H4 (cell line): ENCODE measurements around the gene NEK11. TPM values are rescaled to one million over a fixed set of nuclear protein-coding genes. Genes with fewer than 3 reads are reported as not detected.
"Not testable (repeated sequence)": the region's sequence is repeated elsewhere in the genome, so short reads cannot be mapped to it uniquely, and the experiment has no call there.

Source experiments
- DNase-seq: peaks from one replicate; pipeline ENCODE4 v3.0.0-alpha.2; 2015; ENCODE audit warnings: low spot score
- total RNA-seq: library from RNA; depleted of rRNA; stranded (reverse); fragments of >200 nt; shearing (Covaris generic); gene quantifications from 2 replicates; pipeline ENCODE4 v1.2.3, GENCODE V29; 2014

The NEK11 gene
- total RNA-seq, 1 experiment from 2014 or later: 3.0 TPM

DNA sequence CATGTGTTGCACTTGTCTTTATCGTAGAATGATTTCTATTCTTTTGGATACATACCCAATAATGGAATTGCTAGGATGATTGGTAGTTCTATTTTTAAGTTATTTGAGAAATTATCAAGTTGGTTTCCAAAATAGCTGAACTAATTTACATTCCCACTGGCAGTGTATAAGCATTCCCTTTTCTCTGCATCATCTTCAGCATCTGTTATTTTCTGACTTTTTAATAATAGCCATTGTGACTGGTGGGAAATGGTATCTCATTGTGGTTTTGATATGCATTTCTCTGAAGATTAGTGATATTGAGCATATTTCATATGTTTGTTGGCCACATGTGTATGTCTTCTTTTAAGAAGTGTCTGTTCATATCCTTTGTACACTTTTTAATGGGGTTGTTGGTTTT, 273.2 kb downstream of the NEK11 start:
- DNase-seq: no peak

DNA sequence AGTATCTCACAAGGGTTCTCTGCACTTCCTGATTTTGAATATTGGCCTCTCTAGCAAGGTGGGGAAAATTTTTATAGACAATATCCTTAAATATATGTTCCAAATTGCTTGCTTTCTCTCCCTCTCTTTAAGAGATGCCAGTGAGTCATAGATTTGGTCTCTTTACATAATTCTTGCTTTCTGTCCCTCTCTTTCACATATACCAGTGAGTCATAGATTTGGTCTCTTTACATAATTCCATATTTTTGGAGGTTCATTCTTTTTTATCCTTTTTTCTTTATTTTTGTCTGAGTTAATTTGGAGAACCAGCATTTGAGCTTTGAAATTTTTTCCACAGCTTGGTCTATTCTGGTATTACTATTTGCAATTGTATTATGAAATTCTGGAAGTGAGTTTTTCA, 277.2 kb downstream of the NEK11 start:
- DNase-seq: no peak

DNA sequence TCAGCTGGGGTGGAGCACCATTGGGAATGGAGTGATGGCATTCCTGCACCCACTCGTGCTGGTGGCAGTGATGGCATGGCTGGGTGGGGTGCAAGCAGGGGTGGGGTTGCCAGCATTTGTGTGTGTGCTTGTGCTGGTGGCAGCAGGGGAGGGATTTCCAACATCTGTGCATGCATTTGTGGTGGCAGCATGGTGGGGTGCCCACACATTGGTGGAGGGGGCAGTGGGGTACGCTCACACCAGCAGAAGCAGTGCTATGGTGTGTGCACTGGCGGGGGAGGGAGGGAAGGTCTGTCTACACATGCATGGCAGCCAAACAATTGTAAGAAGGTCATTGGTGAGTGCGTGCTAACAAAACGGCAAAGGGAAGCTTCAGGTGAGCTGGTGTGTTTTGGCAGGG, 278.2 kb downstream of the NEK11 start:
- DNase-seq: no peak

DNA sequence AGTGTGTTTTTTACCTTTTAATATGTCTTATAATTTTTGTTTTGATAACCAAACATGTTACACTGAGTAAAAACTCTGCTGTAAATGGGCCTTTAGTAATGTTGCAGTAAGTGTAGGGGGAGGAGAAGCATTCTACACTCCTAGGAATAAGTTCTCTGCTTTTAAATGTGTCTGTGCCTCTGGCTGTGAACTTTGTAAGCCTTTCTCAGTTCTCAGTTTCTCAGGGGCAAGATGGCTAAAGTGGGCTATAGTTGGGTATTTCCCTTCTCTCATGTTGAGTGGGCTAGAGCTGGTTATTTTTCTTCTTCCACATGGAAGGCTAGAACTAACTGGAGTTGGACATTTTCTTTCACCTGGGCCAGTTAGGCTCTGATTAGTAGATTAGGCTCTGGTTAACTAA, 279.6 kb downstream of the NEK11 start:
- no peak for DNase-seq

DNA sequence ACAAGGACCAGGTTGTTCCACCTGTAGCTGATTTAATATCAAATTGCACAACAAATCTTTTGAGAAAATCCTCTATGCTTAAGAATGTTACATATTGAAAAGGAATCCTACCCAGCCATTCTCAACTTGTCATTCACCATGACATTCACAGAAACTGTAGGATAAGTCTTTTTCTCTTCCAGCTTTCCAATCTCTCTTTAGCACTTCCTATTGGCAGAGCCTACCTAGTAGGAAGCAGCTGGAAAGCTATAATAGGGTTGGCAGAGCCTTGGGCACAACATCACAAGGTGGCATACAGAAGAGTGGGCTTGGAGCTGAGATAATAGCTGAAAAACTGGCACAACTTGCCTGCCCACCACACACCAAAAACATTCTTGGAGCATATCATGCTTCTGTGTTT, 287.6 kb downstream of the NEK11 start:
- DNase-seq: no peak

DNA sequence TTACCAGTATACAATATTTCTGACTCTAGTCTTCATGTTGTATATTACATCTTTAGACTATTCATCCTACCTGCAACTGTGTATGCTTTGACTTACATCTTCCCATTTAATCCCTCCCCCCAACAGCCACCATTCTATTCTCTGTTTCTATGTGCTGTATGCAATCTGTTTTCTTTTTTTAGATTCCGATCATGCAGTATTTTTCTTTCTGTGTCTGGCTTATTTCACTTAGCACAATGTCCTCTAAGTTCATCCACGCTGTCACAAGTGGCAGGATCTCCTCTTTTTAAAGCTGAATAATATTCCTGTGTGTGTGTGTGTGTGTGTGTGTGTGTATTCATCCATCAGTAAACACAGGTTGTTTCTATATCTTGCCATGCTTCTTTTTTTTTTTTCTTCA, 288.5 kb downstream of the NEK11 start:
- DNase-seq: no peak

DNA sequence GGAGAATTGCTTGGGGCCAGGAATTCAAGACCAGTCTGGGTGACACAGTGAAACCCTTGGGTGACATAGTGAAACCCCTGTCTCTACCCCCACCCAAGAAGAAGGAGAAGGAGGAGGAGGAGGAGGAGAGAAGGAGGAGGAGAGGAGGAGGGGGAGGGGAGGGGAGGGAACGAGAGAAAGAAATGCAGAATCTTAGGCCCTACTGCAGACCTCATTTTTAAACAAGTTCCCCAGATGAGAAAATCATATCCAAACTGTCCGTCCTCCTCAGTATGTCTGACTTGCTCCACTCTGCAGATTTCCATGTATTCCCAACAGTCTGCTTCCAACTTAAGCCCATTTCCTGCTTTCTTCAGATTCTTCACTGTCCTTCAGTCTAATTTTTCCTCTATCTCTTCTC, 291.0 kb downstream of the NEK11 start:
- DNase-seq: no peak

DNA sequence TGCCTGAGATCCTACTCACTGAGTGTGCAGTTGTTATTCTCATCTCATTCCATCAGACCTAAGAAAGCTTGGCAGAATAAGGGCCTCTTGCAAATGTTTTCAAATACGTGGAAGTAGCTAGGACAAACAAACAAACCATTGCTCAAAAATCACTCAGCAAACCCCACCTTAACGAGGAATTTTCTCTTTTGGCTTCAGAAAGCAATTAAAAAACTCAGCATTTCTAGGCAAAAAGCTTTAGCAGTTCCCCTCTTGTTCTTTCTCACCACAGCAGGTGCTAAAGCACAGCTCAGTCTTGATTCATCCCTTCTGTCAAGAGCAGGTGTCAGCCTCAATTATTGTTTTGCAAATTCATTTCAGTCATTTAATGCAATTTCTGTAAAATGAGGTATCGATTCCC, 296.3 kb downstream of the NEK11 start:
- DNase-seq: no peak

DNA sequence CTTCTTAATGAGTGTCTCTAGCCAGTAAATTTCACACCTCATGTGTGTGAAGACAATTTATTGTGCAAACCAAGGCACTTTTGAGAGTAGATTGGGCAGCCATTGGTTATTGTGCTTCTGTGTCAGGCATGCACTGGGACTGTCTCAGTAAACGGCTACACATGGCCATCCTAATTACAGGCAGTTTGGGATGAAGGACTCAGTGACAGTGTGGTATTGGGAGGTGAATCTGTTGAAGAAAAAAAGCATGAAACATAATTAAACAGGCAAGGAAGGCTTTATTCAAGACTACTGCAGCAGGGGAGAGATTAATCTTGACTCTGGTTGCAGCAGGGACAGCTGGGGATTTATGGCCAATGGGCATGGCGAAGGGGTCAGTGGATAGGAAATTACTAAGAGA, 297.1 kb downstream of the NEK11 start:
- DNase-seq: no peak

DNA sequence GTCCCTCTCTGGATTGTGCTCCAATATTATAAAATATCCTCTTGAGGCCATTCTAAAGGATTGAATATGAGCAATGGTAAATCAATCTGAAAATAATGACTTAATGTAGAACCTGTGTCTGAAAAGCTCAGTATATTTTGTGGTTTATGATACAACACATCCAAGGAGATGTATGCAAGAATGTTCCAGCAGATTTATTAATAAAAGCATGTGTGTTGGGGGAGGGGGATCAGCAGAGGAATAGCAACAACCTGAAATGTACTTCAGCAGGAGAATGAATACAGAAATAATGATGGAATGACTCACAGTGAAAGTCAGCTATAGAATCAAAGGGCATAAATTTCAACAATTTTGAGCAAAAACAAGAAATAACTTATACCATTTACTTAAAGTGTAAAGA, 298.2 kb downstream of the NEK11 start:
- no peak for DNase-seq

DNA sequence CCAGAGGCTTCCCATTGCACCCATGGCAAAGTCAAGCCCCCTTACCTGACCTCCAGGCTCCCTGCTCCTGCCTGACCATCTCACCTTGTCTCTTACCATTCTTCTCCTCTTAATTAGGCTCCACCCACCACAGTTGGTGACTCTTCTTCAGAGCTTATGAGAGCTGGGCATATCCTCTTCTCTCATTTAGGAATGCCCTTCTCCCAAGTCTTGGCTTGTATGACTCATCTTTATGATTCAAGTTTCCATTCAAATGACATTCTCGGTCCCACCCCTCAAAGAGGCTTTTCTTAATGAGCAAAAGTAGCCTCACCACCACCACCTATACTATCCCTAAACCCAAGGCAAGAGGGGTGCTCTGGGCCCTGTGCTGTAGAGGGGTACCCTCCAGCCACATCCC, 299.6 kb downstream of the NEK11 start:
- DNase-seq: no peak

DNA sequence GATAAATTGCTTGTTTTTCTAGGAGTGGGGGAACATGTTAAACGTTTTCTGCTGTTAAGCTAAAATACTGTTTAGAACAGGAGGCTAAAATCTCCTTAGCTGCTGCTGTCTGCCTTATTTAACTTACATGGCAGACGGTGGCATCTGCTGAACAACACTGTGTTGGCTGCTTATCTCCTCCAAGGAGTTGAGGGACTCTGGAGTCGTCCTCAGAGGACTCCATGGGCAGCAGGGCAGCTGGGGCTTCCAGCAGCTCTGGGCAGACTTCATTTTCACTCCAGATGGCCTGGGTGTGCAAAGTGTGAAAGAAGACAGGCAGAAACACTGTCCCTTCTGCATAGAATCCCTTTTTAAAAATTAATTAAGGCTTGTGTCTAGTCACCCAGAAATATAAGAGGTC, 302.0 kb downstream of the NEK11 start:
- DNase-seq: no peak

DNA sequence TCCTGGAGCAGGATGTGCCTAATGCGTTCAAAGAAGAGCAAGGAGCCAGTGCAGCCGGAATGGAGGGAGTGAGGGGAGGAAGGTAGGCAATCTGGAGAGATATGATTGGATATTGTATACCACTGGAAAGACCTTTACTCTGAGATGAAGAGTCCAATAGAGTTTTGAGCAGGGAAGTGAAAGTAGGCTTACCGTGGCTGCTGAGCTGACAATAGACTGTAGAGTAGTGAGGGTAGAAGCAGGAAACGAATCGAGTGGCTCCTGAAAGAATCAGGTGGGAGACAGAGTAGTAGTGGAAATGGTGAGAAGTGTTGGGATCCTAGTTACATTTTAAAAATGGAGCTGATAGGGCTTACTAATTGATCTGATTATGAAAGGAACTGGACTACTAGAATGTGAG, 303.1 kb downstream of the NEK11 start:
- no peak for DNase-seq

DNA sequence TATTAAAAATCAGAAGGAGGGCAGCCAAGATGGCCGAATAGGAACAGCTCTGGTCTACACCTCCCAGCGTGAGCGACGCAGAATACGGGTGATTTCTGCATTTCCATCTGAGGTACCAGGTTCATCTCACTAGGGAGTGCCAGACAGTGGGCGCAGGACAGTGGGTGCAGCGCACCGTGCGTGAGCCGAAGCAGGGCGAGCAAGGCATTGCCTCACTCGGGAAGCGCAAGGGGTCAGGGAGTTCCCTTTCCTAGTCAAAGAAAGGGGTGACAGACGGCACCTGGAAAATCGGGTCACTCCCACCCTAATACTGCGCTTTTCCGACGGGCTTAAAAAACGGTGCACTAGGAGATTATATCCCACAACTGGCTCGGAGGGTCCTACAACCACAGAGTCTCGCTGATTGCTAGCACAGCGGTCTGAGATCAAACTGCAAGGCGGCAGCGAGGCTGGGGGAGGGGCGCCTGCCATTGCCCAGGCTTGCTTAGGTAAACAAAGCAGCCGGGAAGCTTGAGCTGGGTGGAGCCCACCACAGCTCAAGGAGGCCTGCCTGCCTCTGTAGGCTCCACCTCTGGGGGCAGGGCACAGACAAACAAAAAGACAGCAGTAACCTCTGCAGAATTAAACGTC, 304.9 kb downstream of the NEK11 start:
- DNase-seq: not testable (repeated sequence)

DNA sequence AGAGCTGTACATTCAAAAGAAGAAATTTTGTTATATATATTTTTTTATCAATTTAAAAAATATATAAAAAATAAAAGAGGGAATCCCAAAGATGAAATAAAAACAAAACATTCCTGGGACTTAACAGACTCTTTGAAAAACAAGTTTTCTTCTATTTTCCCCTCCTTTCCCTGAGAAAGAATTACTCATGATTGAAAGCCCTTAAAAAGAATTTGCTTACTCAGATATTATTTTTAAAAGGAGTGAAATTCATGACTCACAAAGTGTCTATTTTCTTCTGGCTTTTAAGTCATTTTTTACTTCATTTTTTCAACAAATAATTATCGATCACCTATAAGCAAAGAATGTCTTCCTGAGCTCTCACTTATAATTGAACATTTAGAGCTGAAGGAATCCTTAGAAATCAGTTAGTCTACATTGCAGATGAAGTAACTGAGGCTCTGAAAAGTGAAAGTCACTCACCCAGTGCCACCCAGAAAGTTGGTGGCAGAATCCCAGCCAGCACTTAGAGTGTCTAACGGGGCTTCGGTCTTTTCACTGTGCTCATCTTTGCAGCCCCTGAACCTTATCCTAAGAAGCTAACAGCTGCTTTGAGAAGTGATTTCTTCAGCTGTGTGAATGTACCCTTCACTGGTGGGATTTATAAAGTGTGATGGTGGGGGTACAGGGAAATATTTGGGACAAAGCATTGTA, 312.4 kb downstream of the NEK11 start:
- no peak for DNase-seq

DNA sequence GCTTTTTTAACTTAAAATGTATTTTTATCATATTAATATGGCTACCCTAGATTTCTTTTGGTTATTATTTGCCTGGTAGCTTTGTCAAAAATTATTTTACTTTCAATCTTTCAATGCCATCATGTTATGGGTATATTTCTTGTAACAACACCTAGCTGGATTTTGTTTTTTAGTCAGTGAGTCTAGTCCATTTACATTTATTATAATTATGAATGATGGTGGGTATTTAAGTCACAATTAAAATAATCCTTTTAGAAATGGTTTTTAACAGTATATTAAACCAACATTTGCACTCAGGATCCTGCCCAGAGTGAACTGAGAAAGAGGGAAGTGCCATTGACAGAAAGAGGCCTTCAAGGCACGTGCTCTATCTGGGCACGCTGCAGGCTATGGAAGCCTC, 315.1 kb downstream of the NEK11 start:
- DNase-seq: no peak

DNA sequence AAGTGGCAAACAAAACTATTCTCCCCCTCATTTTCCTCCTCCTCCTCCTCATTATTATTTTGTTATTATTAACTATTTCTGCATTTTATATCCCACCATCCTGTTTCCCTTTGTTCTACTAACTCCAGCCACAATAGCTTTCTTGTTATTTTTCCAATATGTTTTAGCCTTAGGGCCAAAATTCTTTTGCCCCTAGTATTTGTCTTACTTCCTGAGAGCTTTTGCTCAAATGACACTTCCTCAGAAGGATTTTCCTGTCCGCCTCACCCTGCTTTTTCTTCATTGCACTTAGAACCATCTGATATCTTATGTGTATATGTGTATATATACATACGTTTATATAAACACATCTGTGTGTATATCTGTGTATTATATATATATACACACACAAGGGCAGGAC, 322.2 kb downstream of the NEK11 start:
- no peak for DNase-seq

DNA sequence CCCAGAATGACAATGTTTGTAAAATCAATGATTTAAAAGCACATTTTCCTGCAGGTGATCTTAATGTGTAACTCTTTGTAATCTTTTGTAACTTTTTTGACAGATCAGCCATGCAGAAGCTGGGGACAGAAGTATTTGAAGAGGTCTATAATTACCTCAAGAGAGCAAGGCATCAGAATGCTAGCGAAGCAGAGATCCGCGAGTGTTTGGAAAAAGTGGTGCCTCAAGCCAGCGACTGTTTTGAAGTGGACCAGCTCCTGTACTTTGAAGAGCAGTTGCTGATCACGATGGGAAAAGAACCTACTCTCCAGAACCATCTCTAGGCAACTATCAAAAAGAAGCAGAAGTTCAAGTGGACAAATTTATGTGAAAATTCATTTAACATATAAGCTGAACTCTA, 322.8 kb downstream of the NEK11 start:
- DNase-seq: no peak

DNA sequence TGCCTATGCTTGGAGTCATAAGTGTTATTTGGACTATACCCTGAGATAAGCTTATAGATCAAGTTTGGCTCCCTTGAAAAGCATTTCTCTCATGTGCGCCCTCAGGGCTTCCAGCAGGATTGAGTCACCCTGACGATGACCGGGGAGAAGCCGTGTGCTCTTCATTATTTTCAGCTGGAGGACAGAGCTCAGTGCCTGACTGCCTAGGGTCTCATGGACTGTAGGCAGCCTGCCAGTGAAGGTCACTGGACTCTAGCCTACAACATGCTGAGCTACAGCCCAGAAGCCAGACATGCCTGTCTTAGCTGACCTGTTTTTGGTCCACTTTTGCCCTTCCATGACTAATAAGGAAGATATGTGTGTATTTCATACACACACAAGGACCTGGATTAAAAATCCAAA, 323.3 kb downstream of the NEK11 start:
- DNase-seq: no peak

DNA sequence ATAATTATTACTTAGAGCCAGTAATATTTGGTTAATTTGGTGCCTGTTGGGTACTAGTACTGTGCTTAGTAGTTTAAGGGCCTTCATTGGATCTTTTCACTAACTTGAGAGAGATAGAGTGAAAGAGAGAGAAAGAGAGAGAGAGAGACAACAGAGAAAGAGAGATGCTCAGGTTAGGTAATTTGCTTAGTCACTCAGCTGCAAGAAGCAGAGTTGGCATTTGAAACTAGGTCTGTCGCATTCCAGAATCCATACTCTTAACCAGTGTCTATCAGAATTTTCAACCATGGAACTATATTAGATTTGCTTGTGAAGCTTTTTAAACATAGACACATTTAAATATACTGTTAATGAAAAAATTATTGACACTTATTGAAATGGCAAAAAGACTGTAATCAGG, 323.8 kb downstream of the NEK11 start:
- no peak for DNase-seq

DNA sequence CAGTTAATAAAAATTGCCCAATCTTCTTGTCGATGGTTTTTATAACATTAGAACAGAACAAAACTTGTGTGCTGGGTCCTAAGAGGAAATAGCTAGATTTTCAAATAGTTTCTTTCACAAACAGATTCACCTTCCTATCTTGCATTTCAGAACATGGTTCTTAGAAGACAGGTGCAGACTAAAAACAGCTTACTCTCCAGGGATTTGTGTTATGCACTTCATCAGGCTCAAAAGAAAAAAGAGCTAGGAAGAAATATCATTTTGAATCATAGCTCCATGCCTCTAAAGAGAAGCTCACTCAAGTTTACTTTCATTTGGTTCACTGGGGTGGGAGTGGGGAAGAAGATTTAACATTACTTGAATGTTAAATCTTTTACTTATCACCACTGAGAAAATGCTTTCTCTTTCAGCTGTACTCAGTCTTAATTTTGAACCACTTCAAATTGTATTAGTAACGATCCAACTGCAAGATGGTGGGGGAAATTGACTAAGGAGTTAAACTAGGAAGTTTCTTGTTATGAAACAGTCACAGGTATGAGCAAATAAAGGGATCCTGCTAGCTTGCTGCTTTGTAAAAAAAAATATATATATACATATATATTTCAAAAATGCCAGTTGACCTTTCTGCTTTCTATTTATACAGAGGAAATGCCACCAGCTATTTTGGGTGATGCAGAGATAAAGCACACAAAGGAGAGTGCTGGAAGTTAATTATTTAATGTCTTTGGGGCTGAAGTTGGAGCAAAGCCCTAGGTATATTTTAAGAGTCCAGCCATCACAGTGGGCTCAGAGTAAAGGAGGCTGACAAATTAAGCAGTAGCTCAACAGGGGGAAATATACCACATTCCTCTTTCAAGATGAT, 326.6 kb downstream of the NEK11 start:
- DNase-seq: no peak

DNA sequence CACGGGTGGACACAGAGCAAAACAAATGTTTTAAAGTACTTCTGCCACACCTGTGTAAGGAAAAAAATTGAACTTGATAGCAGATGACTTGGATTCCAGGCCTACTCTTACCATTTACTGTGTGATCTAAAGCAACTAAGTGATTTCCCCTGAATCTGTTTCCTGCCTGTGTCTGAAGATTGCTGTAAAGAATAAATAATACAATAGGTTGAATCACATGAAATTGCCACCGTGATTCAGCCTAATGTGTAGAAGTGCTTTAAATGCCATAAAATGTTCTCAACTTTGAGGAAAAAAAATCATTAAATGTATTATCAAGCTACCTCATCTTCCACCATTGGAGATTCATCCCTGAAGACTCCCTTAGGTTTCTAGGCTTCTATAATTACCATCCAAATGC, 327.3 kb downstream of the NEK11 start:
- DNase-seq: no peak

DNA sequence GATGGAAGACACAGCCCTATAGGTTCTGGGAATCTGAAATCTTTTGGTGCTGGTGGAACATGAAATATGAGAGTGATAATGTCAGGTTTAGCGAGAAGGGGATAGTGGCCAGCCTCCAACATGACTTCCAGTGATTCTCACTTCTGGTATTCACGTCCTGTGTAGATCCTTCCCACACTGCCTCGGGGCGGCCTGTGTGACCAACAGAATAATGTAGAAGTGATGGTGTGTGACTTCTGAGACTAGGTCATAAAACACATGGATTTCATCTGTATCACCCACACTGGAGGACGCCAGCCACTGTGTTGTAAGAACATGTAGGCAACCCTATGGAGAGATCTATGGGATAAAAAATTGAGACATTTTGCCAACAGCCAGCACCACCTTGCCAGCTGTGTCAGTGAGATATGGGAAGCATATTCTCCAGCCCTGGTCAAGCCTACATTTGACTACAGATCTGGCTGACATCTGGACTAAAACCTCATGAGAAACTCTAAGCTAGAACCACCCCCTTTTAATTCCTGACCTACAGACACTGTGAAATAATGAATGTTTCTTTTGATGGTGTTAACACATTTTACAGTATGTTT, 329.4 kb downstream of the NEK11 start:
- no peak for DNase-seq
